GM12891 (cell line): ENCODE results near the gene ADGRB3.

ENCODE experiments used
- DNase-seq: peaks from one replicate; pipeline ENCODE4 v3.0.0; 2011; ENCODE audit warnings: low spot score; ENCODE audit not compliant: insufficient read length
- FAIRE-seq: peaks from 2 replicates; lab custom pipeline; 2011; peaks lifted over from hg19 to GRCh38; lab: Jason Lieb, UNC
- PAX5 ChIP-seq: IDR thresholded peaks from 2 replicates; pipeline ENCODE4 v1.6.1; 2011; ENCODE audit warnings: low read length, moderate library complexity, mild to moderate bottlenecking; ENCODE audit not compliant: insufficient read depth, severe bottlenecking
- POLR2A ChIP-seq: IDR thresholded peaks from 2 replicates; pipeline ENCODE4 v1.6.1; 2011; ENCODE audit warnings: low read depth, low read length, control low read depth
- POLR2AphosphoS5 ChIP-seq: IDR thresholded peaks from 2 replicates; pipeline ENCODE4 v1.6.1; 2011; ENCODE audit warnings: low read depth, low read length, control low read depth
- POU2F2 ChIP-seq: IDR thresholded peaks from 2 replicates; pipeline ENCODE4 v1.6.1; 2011; ENCODE audit warnings: low read depth, mild to moderate bottlenecking, control low read depth, low read length, moderate library complexity
- SPI1 ChIP-seq: IDR thresholded peaks from 2 replicates; pipeline ENCODE4 v1.6.1; 2011; ENCODE audit warnings: low read depth, low read length, control low read depth
- TAF1 ChIP-seq: IDR thresholded peaks from 2 replicates; pipeline ENCODE4 v1.6.1; 2011; ENCODE audit warnings: low read depth, low read length, control low read depth

Gene ADGRB3

DNA sequence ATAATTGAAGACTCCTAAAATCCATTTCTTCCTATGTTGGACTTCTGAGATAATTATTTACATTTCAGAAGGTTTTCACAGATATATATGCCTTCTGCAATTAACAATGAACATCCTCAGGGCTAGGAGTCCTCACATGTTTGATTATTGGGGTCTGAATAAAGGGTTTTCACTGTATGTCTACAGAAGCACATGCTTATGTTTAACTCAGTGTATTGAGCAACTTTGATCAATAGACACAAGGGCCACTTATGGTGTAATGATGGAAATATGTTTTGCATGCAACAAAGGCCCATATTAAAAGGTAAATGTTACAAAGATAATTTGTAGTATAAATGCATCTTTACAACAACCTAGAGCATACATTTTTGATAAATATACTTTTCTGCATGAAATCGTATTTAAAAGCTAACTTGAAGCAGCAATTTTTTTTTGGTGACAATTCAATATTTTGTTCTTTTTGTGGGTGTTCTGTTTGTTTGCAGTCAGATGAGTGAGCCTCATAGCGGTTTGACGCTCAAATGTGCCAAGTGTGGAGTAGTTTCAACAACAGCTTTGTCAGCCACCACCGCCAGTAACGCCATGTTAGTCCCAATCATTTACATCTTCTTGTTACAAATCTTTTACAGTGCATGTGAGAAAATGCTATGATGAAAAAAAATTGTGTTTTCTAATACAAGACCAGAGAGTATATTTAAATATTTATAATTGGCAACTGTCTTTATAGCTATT, 703.5 kb downstream of the ADGRB3 start:
- TF ChIP-seq SPI1 (no peak), TAF1 (no peak), POU2F2 (no peak), POLR2AphosphoS5 (no peak), PAX5 (no peak), POLR2A (no peak)
- no peak for DNase-seq
- no peak for FAIRE-seq

DNA sequence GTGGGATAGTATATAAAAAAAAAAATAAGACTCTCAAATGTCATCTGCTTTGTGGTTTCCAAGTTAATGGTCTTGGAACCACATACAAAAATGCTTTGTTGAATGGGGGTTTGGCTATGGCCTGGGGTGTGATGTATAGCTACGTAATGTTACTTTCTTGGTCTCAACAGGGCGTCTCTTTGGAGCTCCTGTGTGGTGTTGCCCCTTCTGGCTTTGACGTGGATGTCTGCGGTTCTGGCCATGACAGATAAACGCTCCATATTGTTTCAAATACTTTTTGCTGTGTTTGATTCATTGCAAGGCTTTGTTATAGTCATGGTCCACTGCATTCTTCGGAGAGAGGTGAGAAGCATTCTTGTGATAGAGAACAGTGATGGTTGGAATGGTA, 704.1 kb downstream of the ADGRB3 start:
- DNase-seq: no peak
- TF ChIP-seq TAF1 (no peak), POU2F2 (no peak), POLR2AphosphoS5 (no peak), PAX5 (no peak), POLR2A (no peak), SPI1 (no peak)
- FAIRE-seq: no peak

DNA sequence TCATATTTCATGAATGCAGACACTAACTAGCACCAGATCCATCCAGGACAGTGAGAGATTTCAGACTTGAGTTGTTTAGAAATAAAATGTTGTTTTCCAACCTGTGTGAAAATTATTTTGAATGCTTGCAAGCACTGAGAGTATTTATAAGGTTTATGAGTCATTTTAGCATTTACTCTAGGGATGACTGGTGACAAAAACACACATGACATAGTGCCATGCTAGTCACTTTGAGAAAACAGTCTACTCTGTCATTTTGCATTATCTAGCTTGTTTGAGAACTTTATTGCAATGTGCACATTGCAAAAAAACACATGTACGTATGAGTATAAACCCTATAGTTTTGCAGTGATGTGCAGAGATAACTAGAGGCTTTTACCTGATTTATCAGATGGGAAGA, 705.1 kb downstream of the ADGRB3 start:
- FAIRE-seq: no peak
- DNase-seq: no peak
- no peak for TF ChIP-seq TAF1
- TF ChIP-seq SPI1: no peak
- no peak for TF ChIP-seq POU2F2
- no peak for TF ChIP-seq PAX5
- no peak for TF ChIP-seq POLR2A
- TF ChIP-seq POLR2AphosphoS5: no peak

DNA sequence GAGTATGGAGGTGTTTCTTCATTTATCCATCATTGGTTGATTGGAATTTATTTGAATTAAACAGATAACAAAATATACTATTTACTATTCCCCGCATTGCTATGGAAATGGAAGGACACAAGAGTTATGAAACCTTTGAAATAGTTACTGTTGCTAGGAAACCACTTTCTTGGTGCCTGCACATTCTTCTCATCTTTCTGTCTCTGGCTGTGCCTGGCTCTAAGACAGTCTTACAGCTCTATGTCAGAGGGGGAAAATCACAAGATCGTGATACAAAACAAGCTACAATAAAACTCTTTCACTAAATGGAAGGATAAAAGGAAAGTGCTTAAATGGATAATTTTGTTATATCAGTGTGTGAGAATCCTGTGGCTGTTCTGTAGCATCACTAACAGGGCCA, 708.8 kb downstream of the ADGRB3 start:
- no peak for TF ChIP-seq PAX5
- no peak for TF ChIP-seq SPI1
- no peak for TF ChIP-seq POLR2A
- TF ChIP-seq POLR2AphosphoS5: no peak
- no peak for TF ChIP-seq TAF1
- no peak for TF ChIP-seq POU2F2
- no peak for DNase-seq
- no peak for FAIRE-seq

DNA sequence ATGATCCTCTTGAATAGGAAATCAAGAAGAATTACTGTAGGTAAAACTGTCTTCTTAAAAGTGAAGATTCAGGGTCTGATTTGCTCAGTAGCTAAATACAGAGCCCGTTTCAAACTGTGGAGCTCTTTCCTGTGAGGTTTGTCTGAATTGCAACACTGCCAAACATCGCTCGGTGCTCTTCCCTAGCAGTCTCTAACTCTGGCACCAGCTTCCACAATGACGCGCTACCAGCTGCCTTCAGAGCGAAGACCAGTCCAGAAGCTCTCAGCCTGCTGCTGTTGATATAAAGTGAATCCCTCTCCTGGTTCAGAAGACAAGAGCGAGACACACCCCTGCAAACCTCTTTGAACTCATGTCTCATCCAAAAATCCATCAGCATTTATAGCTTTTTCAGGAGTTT, 714.7 kb downstream of the ADGRB3 start:
- TF ChIP-seq SPI1 (no peak), POU2F2 (no peak), POLR2AphosphoS5 (no peak), PAX5 (no peak), POLR2A (no peak), TAF1 (no peak)
- DNase-seq: no peak
- FAIRE-seq: no peak

DNA sequence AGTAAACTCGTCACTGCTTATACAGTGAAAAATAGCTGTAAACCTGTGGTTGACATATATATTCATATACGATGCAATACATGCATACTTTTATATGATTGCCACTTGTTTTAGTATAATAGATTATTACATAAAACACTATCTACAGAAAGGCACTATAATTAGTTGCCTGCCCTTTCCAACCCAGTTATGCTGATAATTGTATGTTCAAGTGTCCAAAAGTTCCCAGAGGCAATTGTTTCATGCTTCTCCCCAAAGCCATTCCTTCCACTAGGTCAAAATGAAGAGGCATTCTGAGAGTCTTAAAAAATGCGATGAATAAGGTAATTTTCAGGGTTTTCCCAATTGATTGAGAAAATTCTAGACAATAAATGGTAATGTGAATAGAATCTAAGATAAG, 727.1 kb downstream of the ADGRB3 start:
- FAIRE-seq: no peak
- TF ChIP-seq POLR2A (no peak), POLR2AphosphoS5 (no peak), SPI1 (no peak), PAX5 (no peak), TAF1 (no peak), POU2F2 (no peak)
- no peak for DNase-seq

DNA sequence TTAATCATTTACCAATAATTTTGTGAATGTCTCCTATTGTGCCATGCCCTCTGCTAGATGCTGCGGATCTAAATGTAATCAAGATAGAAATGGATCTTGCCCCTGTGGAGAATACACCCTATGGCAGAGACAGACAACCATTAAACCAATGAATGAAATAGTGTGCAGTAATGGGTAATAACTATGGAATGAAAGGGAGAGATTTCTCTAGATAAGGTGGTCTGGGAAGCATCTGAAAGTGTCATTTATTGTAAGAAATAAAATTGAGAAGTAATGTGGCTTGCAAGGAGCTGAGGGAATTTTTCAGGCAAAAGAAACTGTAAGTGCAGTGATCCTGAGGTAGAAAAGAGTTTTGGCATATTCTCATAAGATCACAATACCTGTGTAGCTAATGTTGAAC, 731.7 kb downstream of the ADGRB3 start:
- no peak for FAIRE-seq
- no peak for DNase-seq
- TF ChIP-seq SPI1 (no peak), POU2F2 (no peak), PAX5 (no peak), POLR2A (no peak), POLR2AphosphoS5 (no peak), TAF1 (no peak)

DNA sequence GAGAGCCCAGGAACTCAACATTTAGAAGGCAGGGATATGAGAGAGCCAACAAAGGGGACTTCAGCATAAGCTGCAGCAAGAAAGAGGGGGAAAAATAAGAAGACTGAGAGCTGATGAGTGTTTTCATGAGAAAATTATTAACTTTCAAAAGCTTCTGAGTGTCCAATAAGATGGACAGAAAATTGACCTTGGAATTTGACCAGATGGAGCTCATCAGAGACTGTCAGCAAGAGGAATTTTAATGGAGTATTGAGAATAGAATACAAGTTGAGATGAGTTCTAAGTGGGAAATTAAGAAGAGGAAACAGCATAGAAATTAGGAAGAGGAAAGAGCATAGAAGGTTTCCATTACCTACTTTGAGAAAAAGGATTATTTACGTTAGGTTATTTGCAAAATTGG, 733.5 kb downstream of the ADGRB3 start:
- DNase-seq (no peak), FAIRE-seq (no peak)
- TF ChIP-seq POLR2A: no peak
- no peak for TF ChIP-seq SPI1
- no peak for TF ChIP-seq POLR2AphosphoS5
- no peak for TF ChIP-seq POU2F2
- TF ChIP-seq TAF1: no peak
- no peak for TF ChIP-seq PAX5

DNA sequence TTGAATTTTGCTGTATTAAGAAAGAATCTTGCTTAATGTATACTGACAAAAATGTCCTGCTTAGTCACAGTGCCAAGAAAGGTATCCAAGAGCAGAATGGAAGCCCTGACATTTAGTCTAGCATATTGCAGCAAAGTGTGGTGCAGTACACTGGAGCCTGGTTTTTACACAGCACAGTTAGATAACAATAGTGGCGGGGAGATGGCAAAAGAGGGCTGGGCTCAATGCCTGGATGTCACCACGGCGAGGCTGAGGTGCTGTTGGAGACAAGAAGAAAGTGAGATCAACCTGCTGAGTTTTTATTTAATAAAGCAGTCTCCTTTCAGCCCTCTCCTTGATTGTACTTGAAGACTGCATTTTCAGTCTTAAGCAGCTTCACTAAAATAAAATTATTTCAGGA, 735.7 kb downstream of the ADGRB3 start:
- DNase-seq (no peak), FAIRE-seq (no peak)
- TF ChIP-seq POLR2A: no peak
- TF ChIP-seq POLR2AphosphoS5: no peak
- TF ChIP-seq SPI1: no peak
- TF ChIP-seq TAF1: no peak
- no peak for TF ChIP-seq POU2F2
- no peak for TF ChIP-seq PAX5

DNA sequence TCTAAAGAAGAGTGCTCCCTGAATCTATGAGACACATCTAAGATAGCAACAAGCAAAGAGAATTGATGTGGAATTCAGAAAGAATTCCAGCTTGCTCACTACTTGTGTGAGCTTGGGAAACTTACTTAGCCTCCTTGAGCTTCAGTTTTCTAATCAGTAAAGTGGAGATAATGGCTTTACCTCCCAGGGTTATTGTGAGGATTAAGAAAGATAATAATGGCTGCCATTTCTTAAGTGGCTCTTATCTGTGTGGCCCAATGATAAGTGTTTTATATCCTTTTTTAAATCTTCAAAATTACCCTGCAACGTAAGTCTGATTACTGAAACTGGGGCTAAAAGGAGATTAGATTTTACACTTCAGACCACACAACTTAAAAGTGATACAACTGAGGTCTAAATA, 743.2 kb downstream of the ADGRB3 start:
- DNase-seq (no peak), FAIRE-seq (no peak)
- TF ChIP-seq POLR2A (no peak), POLR2AphosphoS5 (no peak), POU2F2 (no peak), TAF1 (no peak), SPI1 (no peak), PAX5 (no peak)
